Transverse colon (tissue), 4 donors: ENCODE results near the gene PICK1. TPM values are rescaled to one million over a fixed set of nuclear protein-coding genes. Genes with fewer than 3 reads are reported as not detected.
A peak's percentile ranks its signal among the peaks of the same experiment; 100 is the strongest.

ENCODE experiments used
- DNase-seq: peaks from one replicate; pipeline ENCODE4 v3.0.0-alpha.2; 2019
- H3K27ac ChIP-seq, 4 donors: fragments of 200-600 bp; sonication (generic); 2 replicates each; pipeline ENCODE4 v1.5.1; 2016 to 2018; ENCODE audit warnings: inconsistent platforms in 4 of 4
- H3K27me3 ChIP-seq: fragments of 200-600 bp; sonication (generic); 2 replicates; pipeline ENCODE4 v1.5.1; 2017; ENCODE audit warnings: inconsistent platforms
- H3K36me3 ChIP-seq, 4 donors: fragments of 200-600 bp; sonication (generic); 2 replicates each; pipeline ENCODE4 v1.5.1; 2017 to 2019; ENCODE audit warnings: inconsistent platforms in 4 of 4
- H3K4me1 ChIP-seq, 4 donors: fragments of 200-600 bp; sonication (generic); 2 replicates each; pipeline ENCODE4 v1.5.1; 2017 to 2020; ENCODE audit warnings: inconsistent platforms in 4 of 4
- H3K4me3 ChIP-seq, 4 donors: fragments of 200-600 bp; sonication (generic); 1 replicate in 1 of 4; 2 replicates in 3 of 4; pipeline versions ENCODE4 v1.5.1 to v1.6.1; 2017 to 2019; ENCODE audit warnings: inconsistent platforms in 4 of 4
- H3K9me3 ChIP-seq, 2 donors: fragments of 200-600 bp; sonication (generic); 2 replicates each; pipeline ENCODE4 v1.5.1; 2017 to 2019; ENCODE audit warnings: inconsistent platforms in 2 of 2
- CTCF ChIP-seq, 5 experiments: fragments of 200-600 bp in 3 of 5; fragments of 450-650 bp in 2 of 5; sonication (generic) in 3 of 5; IDR thresholded peaks; 1 replicate in 2 of 5; 2 replicates in 3 of 5; pipeline ENCODE4 v1.5.1; 2016 to 2017; ENCODE audit warnings: antibody characterized with exemption in 5 of 5, inconsistent platforms in 3 of 5, mild to moderate bottlenecking in 2 of 5, moderate library complexity in 1 of 5
- EP300 ChIP-seq: sonication (generic); formaldehyde crosslinking; IDR thresholded peaks from one replicate; pipeline ENCODE4 v1.6.1; 2017; ENCODE audit warnings: antibody characterized with exemption, low read depth
- POLR2A ChIP-seq: fragments of 450-650 bp; IDR thresholded peaks from one replicate; pipeline ENCODE4 v1.6.1; 2016; ENCODE audit warnings: antibody characterized with exemption, mild to moderate bottlenecking, moderate library complexity
- POLR2AphosphoS5 ChIP-seq, 3 donors: sonication (generic); formaldehyde crosslinking; IDR thresholded peaks; one replicate each; pipeline ENCODE4 v1.6.1; 2016; ENCODE audit warnings: antibody characterized with exemption in 3 of 3
- WGBS, 2 donors: methylation state at CpG; one replicate each; pipeline ENCODE4 v1.1.5; 2018; ENCODE audit warnings: low coverage in 1 of 2; 5-methylcytosine and 5-hydroxymethylcytosine counted together
- in situ Hi-C, 4 donors: fragments of 200-750 bp; cut with MboI; loops; one replicate each; pipeline versions ENCODE4 v1.15.0 to v1.15.1; 2017; ENCODE audit warnings: low sequenced_read_pairs in 3 of 4, low pct_ligation_motif_present in 1 of 4, low pct_unique_long_range_greater_than_20kb in 1 of 4
- intact Hi-C: fragments of 100-400 bp; cut with DNase I; formaldehyde crosslinking; loops from one replicate; pipeline ENCODE4 v1.15.1; 2023; ENCODE audit warnings: low total_unique reads
- total RNA-seq, 4 donors: library from RNA; depleted of rRNA; stranded (reverse); fragments of >200 nt; gene quantifications; one replicate each; pipeline ENCODE4 v1.1.0, GENCODE V29; 2016

PICK1 gene
- total RNA-seq, 4 donors from 2014 or later = 34.3 to 127 (median 69.3) TPM

GRCh38 chr22:38072322-38073149, 15.3 kb downstream of the PICK1 start:
- in situ Hi-C loops = loop anchor here in 1 of 4 donors (25.0 kb wide), 1 partner anchor 490 kb away; the partner anchor contains the start of gene DMC1
- 95% methylated on average over 24 of the region's 25 CpGs; no CpG with 5 or more reads in 1 of the 2 donors for WGBS, 2 donors

GRCh38 chr22:38073150-38074130, 16.2 kb downstream of the PICK1 start:
- Histone ChIP-seq H3K4me1 (peaks cover 0 to 7% (median 2%) of the 10 kb centered on the region in 4 donors), H3K27ac (no peak overlapping the region), H3K9me3 (no peaks in the 10 kb centered on the region), H3K4me3 (no peak overlapping the region), H3K36me3 (peaks cover 0 to 26% (median 4%) of the 10 kb centered on the region in 4 donors), H3K27me3 (no peaks in the 10 kb centered on the region)
- DNase-seq = no peak
- intact Hi-C loops (no loop called here), in situ Hi-C loops (loop anchor here in 1 of 4 donors (25.0 kb wide), 1 partner anchor 489 kb away; the partner anchor contains the start of gene DMC1)
- TF ChIP-seq EP300 (no peak), POLR2A (no peak), CTCF (IDR thresholded peaks at IDR 0.05) (no peak), POLR2AphosphoS5 (IDR thresholded peaks at IDR 0.05) (no peak)
- WGBS, 2 donors = 90 to 93% methylated on average over 9 to 27 of the region's 28 CpGs

More at GRCh38 chr22:38072322-38073149, 15.3 kb downstream of the PICK1 start:
- Histone ChIP-seq H3K27ac (no peak overlapping the region), H3K27me3 (no peaks in the 10 kb centered on the region), H3K4me3 (no peak overlapping the region), H3K36me3 (peaks cover 0 to 26% (median 4%) of the 10 kb centered on the region in 4 donors), H3K4me1 (peaks cover 0 to 7% (median 2%) of the 10 kb centered on the region in 4 donors), H3K9me3 (no peaks in the 10 kb centered on the region)
- TF ChIP-seq POLR2AphosphoS5 (IDR thresholded peaks at IDR 0.05) (no peak), POLR2A (no peak), EP300 (no peak), CTCF (IDR thresholded peaks at IDR 0.05) (no peak)
- no peak for DNase-seq
- intact Hi-C loops = no loop called here

- H3K27me3 ChIP-seq = no peaks in the 10 kb centered on the region
- TF ChIP-seq POLR2AphosphoS5 (IDR thresholded peaks at IDR 0.05) (no peak), CTCF (IDR thresholded peaks at IDR 0.05) (peak in 1 of 5 experiments; percentile 8)
- in situ Hi-C loops (loop anchor here in 1 of 4 donors (25.0 kb wide), 1 partner anchor 488 kb away; the partner anchor contains the start of gene DMC1), intact Hi-C loops (no loop called here)
- H3K4me1 ChIP-seq = no peaks in the 10 kb centered on the region
- no peak for DNase-seq
- H3K9me3 ChIP-seq = no peaks in the 10 kb centered on the region
- H3K36me3 ChIP-seq = peaks cover 0 to 26% (median 4%) of the 10 kb centered on the region in 4 donors
- WGBS, 2 donors = 91 to 100% methylated on average over 3 to 39 of the region's 47 CpGs
- no peak overlapping the region for H3K27ac ChIP-seq
- H3K4me3 ChIP-seq = no peak overlapping the region
Observed at GRCh38 chr22:38074181-38075104, 17.2 kb downstream of the PICK1 start.
